ENCODE measurements around the gene ALKBH6.
A peak's percentile ranks its signal among the peaks of the same experiment; 100 is the strongest.

ALKBH6 gene

DNA sequence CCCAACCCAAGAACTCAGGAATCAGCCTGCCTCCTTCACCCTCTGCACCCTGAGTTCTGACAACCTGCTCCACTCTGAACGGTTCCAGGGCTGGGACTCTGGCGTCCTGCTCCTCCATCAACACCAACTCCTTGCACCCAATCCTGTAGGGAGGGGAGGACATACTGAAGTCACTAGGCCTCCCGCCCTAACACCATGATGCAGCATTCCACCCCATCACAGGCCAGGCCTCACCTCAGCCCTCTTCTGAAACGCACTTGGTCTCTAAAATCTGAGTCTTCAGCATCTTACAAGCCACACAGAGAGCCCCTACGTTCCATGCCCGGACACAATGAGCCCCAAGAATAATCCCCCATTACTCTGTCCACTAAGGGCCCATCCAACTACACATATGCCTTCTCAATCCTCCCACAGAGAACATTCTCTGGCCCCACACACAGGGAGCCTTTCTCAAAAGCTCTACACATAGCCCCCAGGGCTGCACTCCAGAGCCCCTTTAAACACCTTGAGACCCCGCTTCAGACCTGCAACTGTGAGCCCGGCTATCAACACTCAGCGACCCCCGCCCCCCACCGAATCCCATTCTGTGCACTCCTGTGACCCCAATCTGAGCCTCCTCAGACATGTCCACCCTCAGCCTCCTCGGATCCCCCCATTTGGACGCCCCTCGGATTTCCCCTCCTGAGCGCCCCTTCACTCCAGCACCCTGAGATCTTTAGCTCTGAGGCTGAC is 567 bp downstream of the ALKBH6 start:
- H3K9me2 ChIP-seq (ENCODE audit: low read depth, low read length), result no peaks in the 10 kb centered on the region
- H3K4me3 ChIP-seq (ENCODE audit: low read depth, low read length, poor library complexity, severe bottlenecking), result peak overlapping the region; percentile 71
- H3K4me1 ChIP-seq (ENCODE audit: insufficient read depth, low read length, severe bottlenecking), result peaks cover 31% of the 10 kb centered on the region
- peaks cover 4% of the 10 kb centered on the region; the same call in 1 of the 2 replicates for H3K27me3 ChIP-seq (ENCODE audit: insufficient read depth, low read length)
- H2AFZ ChIP-seq (ENCODE audit: low read length), result no peak overlapping the region
- no peak overlapping the region for H3K27ac ChIP-seq (ENCODE audit: low read depth, low read length, poor library complexity, severe bottlenecking)
- no peaks in the 10 kb centered on the region for H3K79me2 ChIP-seq (ENCODE audit: insufficient read depth, low read length)
- peak overlapping the region; percentile 73 for H3K4me2 ChIP-seq (ENCODE audit: low read length)
- H3K36me3 ChIP-seq (ENCODE audit: insufficient read depth, low read length), result no peaks in the 10 kb centered on the region; the same call in 1 of the 2 replicates
- no peaks in the 10 kb centered on the region for H4K20me1 ChIP-seq (ENCODE audit: insufficient read depth, low read length)
- H3K9me3 ChIP-seq (ENCODE audit: low read length), result no peaks in the 10 kb centered on the region
- H3F3A ChIP-seq (ENCODE audit: insufficient read depth, low read length), result no peaks in the 10 kb centered on the region
- TF ChIP-seq, protein P1, sequence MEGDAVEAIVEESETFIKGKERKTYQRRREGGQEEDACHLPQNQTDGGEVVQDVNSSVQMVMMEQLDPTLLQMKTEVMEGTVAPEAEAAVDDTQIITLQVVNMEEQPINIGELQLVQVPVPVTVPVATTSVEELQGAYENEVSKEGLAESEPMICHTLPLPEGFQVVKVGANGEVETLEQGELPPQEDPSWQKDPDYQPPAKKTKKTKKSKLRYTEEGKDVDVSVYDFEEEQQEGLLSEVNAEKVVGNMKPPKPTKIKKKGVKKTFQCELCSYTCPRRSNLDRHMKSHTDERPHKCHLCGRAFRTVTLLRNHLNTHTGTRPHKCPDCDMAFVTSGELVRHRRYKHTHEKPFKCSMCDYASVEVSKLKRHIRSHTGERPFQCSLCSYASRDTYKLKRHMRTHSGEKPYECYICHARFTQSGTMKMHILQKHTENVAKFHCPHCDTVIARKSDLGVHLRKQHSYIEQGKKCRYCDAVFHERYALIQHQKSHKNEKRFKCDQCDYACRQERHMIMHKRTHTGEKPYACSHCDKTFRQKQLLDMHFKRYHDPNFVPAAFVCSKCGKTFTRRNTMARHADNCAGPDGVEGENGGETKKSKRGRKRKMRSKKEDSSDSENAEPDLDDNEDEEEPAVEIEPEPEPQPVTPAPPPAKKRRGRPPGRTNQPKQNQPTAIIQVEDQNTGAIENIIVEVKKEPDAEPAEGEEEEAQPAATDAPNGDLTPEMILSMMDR (IDR thresholded peaks at IDR 0.05; ENCODE audit: low read length), result no peak
- no peak for TF ChIP-seq EZH2 (IDR thresholded peaks at IDR 0.05; ENCODE audit: borderline replicate concordance, low read length)
- H3K9ac ChIP-seq (ENCODE audit: low read length), result peak overlapping the region; percentile 74

- no peaks in the 10 kb centered on the region for H3K9me3 ChIP-seq (ENCODE audit: low read length)
- no peaks in the 10 kb centered on the region; the same call in 1 of the 2 replicates for H3K36me3 ChIP-seq (ENCODE audit: insufficient read depth, low read length)
- no peaks in the 10 kb centered on the region for H3K79me2 ChIP-seq (ENCODE audit: insufficient read depth, low read length)
- peaks cover 5% of the 10 kb centered on the region; the same call in 1 of the 2 replicates for H3K27me3 ChIP-seq (ENCODE audit: insufficient read depth, low read length)
- TF ChIP-seq, protein P1 (IDR thresholded peaks at IDR 0.05; ENCODE audit: low read length), result no peak
- no peak for TF ChIP-seq EZH2 (IDR thresholded peaks at IDR 0.05; ENCODE audit: borderline replicate concordance, low read length)
- H2AFZ ChIP-seq (ENCODE audit: low read length), result no peak overlapping the region
- H3K9me2 ChIP-seq (ENCODE audit: low read depth, low read length), result no peaks in the 10 kb centered on the region
- peaks cover 29% of the 10 kb centered on the region for H3K4me1 ChIP-seq (ENCODE audit: insufficient read depth, low read length, severe bottlenecking)
- H3F3A ChIP-seq (ENCODE audit: insufficient read depth, low read length), result no peaks in the 10 kb centered on the region
- no peak overlapping the region for H3K4me3 ChIP-seq (ENCODE audit: low read depth, low read length, poor library complexity, severe bottlenecking)
- H4K20me1 ChIP-seq (ENCODE audit: insufficient read depth, low read length), result no peaks in the 10 kb centered on the region
- H3K27ac ChIP-seq (ENCODE audit: low read depth, low read length, poor library complexity, severe bottlenecking), result no peak overlapping the region
- H3K9ac ChIP-seq (ENCODE audit: low read length), result no peak overlapping the region
- H3K4me2 ChIP-seq (ENCODE audit: low read length), result no peak overlapping the region
These were observed 3.6 kb downstream of the ALKBH6 start for GRCh38 chr19:36010402-36010801.

DNA sequence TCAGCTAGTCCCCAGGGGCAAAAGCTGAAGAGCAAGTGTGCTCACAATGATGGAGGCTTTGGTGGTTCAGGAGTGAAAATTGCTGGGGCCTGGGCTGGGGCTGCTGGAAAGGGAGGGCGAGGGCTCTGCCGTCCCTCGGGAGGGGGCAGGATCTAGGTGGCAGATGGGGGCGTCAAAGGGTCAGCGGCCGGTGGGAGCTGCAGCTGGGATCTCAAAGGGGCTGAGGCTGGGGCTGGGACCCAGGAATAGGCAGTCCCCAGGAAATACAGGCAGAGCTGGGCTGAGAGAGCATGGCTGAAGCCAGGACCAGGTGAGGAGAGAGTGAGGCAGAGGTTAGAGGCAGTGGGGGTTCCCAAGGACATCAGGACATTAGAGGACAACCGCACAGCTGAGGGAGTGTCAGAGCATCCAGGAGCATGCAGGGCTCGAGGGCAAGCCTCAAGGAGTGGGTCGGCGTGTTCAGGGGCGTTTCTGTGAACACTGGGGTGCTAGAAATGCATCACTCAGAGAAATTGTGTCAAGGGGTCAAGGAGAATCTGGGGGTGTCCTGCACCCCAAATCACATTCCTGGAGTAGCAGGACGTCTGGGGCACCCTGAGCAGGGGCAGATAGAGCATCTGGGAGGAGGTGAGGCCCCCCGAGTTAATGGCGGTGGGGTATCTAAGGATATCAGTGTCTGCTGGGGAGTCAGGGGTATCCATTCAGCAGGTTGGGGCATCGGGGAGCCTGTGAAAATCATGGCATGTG is 4.2 kb downstream of the ALKBH6 start:
- Histone ChIP-seq H3K27ac (ENCODE audit: low read depth, low read length, poor library complexity, severe bottlenecking) (no peak overlapping the region), H3K4me2 (ENCODE audit: low read length) (peak overlapping the region; percentile 50), H3K4me3 (ENCODE audit: low read depth, low read length, poor library complexity, severe bottlenecking) (peak overlapping the region; percentile 44), H3K9me2 (ENCODE audit: low read depth, low read length) (no peaks in the 10 kb centered on the region), H3F3A (ENCODE audit: insufficient read depth, low read length) (no peaks in the 10 kb centered on the region), H3K9me3 (ENCODE audit: low read length) (no peaks in the 10 kb centered on the region), H3K4me1 (ENCODE audit: insufficient read depth, low read length, severe bottlenecking) (peaks cover 23% of the 10 kb centered on the region), H2AFZ (ENCODE audit: low read length) (no peak overlapping the region), H3K9ac (ENCODE audit: low read length) (no peak overlapping the region; the same call in 1 of the 2 replicates), H3K79me2 (ENCODE audit: insufficient read depth, low read length) (no peaks in the 10 kb centered on the region), H3K36me3 (ENCODE audit: insufficient read depth, low read length) (no peaks in the 10 kb centered on the region; the same call in 1 of the 2 replicates), H3K27me3 (ENCODE audit: insufficient read depth, low read length) (peaks cover 5% of the 10 kb centered on the region; the same call in 1 of the 2 replicates), H4K20me1 (ENCODE audit: insufficient read depth, low read length) (no peaks in the 10 kb centered on the region)
- TF ChIP-seq EZH2 (IDR thresholded peaks at IDR 0.05; ENCODE audit: borderline replicate concordance, low read length), result no peak
- TF ChIP-seq, protein P1 (IDR thresholded peaks at IDR 0.05; ENCODE audit: low read length), result no peak

All from OCI-LY1 (cell line).